HG02938 (cell line): ENCODE results near the gene CFAP99.
A peak's percentile ranks its signal among the peaks of the same experiment; 100 is the strongest.

Source experiments
- ATAC-seq: cut with Tn5 transposase; IDR thresholded peaks from one replicate; pipeline ENCODE4 v1.9.1; 2021; ENCODE audit warnings: mild to moderate bottlenecking, moderate library complexity; ENCODE audit not compliant: unreplicated experiment

The CFAP99 gene

GRCh38 chr4:2445130-2445529, 26.4 kb downstream of the CFAP99 start:
- ATAC-seq = no peak

DNA sequence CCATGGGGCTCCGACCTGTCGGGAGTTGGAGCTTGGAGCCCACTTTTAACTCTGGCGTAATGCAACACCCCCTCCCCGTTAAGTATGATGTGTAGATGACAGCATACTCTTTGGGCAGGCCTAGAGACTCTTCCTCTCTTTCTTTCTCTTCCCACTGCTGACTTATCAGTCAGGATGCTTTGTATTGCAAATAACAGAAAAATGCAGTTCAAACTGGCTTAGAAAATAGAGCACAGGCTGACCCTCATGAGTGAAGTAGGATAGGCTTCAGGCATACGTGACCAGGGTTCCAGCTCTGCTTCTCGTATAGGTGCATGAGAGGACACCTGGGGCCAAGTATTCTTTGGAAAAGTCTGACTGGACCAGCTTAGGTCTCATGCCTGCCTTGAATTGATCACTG, 26.8 kb downstream of the CFAP99 start:
- ATAC-seq = no peak

DNA sequence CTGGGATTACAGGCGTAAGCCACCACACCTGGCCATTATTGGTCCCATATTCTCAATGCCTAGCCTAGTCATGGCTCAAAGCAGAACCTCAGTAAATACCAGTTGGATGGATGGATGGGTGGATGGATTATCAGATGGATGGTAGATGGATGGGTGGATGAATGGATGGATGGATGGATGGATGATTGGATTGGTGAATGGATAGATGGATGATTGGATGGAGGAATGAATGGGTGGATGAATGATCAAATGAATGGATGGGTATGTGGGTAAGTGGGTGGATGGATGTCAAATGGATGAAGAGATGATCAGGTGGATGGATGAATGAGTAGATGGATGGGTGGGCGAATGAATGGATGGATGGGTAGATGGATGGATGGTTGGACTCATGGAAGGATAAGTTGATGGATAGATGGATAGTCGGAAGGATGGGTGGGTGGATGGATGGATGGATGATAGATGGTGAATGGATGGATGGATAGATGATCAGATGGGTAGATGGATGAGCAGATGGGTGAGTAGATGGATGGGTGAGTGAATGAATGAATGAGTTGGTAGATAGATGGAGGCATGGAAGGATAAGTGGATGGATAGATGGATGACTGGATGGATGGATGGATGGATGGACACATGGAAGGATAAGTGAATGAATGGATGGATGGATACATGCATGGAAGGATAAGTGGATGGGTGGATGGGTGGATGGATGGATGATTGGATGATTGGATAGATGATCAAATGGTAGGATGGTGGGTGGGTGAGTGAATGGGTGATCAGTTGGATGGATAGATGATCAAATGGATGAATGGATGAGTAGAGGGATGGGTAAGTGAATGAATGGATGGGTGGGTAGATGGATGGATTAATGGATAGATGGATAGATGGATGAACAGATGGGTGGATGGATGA, 28.2 kb downstream of the CFAP99 start:
- ATAC-seq = no peak

DNA sequence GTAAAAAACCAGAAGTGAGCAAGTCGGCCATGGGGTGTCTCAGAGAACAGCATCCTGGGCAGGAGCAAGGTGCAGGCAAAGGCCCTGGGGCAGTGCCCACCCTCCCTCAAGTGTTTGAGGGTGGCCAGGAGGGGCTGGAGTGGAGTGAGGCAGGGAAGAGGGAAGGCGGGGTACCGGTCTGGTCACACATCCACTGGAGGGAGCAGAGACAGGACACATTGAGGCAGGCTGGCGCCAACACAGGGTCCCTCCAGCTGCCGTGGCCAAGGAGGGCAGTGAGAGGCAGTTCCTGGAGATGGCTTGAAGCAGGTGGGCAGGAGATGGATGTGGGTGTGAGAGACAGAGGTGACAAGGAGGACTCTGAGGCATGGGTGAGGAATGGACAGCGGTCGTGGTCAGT, 29.8 kb downstream of the CFAP99 start:
- ATAC-seq = no peak

GRCh38 chr4:2449051-2449450, 30.3 kb downstream of the CFAP99 start:
- ATAC-seq = no peak

DNA sequence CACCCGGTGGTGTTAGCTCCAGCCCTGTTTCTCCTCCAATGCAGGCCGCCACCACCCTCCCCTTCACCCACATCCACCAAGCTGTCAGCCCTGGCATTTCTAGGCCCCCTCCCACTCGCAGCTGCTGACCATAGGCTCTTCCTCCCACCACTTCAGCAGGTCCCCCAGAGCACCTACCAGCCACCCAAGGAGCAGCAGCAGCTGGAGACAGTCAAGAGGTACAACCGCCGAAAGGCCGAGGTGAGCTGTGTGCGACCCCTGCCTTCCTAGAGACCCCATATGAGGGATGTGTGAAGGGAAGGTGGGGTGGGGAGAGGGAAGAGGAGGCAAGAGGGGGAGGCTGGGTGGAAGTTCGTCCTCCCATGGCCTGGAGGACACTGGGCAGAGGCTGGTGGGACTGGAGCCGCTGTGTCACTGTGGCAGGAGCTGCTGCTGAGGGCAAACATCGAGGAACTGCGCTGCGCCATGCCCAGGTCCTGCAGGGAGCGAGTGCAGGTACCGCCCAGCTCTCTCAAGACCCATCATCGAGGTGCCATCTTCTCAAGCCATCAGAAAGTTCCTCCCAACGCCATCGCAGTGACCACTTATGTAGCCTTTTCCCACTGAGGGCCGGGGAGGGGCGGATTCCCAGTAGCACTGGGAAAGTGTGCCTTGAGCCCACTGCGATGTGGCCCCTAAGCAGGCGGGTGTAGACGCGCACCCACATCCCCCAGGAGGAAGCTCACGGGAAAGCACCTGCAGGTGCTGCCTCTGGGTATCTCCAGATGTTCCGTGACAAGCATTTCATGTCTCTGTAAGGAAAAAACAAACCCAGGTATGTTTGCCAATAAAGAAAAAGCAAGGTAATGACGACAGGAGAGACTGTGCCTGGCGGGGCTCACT, 31.0 kb downstream of the CFAP99 start:
- ATAC-seq = no peak

- ATAC-seq = no peak
Measured at GRCh38 chr4:2450394-2451035, 31.8 kb downstream of the CFAP99 start.

DNA sequence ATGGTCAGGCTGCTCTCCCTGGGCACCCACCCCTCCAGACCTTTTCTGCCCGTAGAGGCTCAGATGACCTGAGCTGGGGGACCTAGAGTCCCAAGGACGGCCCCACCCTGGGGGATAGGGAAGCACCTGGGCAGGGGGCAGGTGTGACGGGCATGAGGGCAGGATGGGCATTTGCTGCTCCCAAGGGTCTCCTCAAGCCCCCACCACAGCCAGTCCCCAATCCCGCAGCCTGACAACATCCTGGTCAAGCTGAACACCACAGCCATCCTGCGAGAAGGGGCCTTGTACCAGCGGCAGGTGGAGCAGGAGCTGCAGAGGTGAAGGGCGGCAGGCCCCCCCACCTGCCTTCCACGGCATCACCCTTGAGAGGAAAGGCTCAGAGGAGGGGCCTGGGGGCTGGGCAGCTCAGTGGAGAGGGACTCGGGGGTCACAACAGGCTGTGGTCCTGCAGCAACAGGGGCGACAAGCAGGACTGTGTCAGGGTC, 32.3 kb downstream of the CFAP99 start:
- ATAC-seq = no peak

GRCh38 chr4:2451821-2452785, 33.3 kb downstream of the CFAP99 start:
- ATAC-seq = no peak

- no peak for ATAC-seq
Measured at GRCh38 chr4:2457481-2458295, 38.9 kb downstream of the CFAP99 start.

GRCh38 chr4:2458546-2459491, 40.1 kb downstream of the CFAP99 start:
- no peak for ATAC-seq

- no peak for ATAC-seq
Measured at GRCh38 chr4:2459589-2460349, 41.0 kb downstream of the CFAP99 start.

GRCh38 chr4:2461246-2461960, 42.6 kb downstream of the CFAP99 start:
- ATAC-seq = no peak

- ATAC-seq = peak; percentile 65
Measured at GRCh38 chr4:2462218-2462991, 43.6 kb downstream of the CFAP99 start.

DNA sequence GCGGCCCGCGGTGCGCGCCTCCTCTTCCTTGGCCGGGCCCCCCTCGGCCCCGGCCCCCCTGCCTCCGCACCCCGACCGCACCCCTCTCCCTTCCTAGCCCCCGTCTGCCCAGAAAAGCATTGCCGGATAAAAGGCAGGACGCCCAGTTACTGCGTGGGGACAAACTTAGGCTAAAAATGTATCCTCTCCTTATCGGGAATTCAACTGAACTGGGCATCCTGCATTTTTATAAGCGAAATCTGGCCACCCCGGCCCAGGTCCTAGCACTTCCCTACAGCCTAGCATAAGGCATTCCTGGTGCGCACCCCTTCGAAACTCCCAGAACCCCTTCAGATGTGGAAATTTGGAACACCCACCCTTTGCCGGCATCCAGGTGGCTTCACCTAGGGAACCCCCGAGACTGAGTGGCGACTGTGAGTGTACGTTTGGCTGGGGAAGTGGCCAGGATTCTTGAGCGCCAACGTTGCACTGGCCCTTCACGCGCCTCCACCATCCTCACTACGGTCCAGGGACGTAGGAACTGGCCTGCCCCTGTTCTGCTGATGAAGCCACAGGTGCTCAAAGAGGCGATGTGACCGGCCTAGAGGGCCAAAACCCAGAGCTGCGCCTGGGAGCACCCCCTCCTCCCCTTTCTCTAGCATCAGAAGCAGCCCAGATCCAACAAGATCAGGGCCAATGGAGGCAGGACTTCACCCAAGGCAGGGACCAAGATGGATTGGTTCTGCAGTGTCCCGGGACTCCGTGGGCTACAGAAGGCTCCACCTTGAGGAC, 44.4 kb downstream of the CFAP99 start:
- ATAC-seq = no peak
